Mesenchymal stem cell (in vitro differentiated cells and primary cell): ENCODE results near the gene MEIS2.

ENCODE experiments used
- DNase-seq: peaks from one replicate; pipeline ENCODE4 v3.0.0-alpha.2; 2013
- H2AFZ ChIP-seq: one replicate; pipeline ENCODE4 v1.6.1; 2013; ENCODE audit warnings: low read depth, mild to moderate bottlenecking, control low read depth, inconsistent platforms, low read length, moderate library complexity
- H2AK5ac ChIP-seq: 2 replicates; pipeline ENCODE4 v1.6.1; 2013; ENCODE audit warnings: low read length, moderate library complexity, mild to moderate bottlenecking, inconsistent platforms; ENCODE audit not compliant: severe bottlenecking
- H2BK120ac ChIP-seq: one replicate; pipeline ENCODE4 v1.6.1; 2013; ENCODE audit warnings: low read depth, mild to moderate bottlenecking, inconsistent platforms, low read length, moderate library complexity
- H2BK12ac ChIP-seq, 2 experiments: one replicate each; pipeline ENCODE4 v1.6.1; 2013; ENCODE audit warnings: inconsistent platforms in 2 of 2, low read length in 2 of 2, mild to moderate bottlenecking in 2 of 2, moderate library complexity in 2 of 2, control low read depth in 1 of 2
- H2BK15ac ChIP-seq: one replicate; pipeline ENCODE4 v1.6.1; 2013; ENCODE audit warnings: mild to moderate bottlenecking, low read depth, inconsistent platforms; ENCODE audit not compliant: poor library complexity, severe bottlenecking
- H2BK5ac ChIP-seq: 2 replicates; pipeline ENCODE4 v1.6.1; 2013; ENCODE audit warnings: low read depth, mild to moderate bottlenecking, low read length, control low read depth, inconsistent platforms; ENCODE audit not compliant: poor library complexity, severe bottlenecking
- H3K14ac ChIP-seq, 2 experiments: one replicate each; pipeline ENCODE4 v1.6.1; 2013; ENCODE audit warnings: inconsistent platforms in 2 of 2, low read length in 2 of 2, control low read depth in 1 of 2, mild to moderate bottlenecking in 1 of 2, moderate library complexity in 1 of 2
- H3K18ac ChIP-seq, 2 experiments: one replicate each; pipeline ENCODE4 v1.6.1; 2013; ENCODE audit warnings: inconsistent platforms in 2 of 2, low read length in 2 of 2, control low read depth in 1 of 2, low read depth in 1 of 2, mild to moderate bottlenecking in 1 of 2
- H3K23ac ChIP-seq, 2 experiments: one replicate each; pipeline ENCODE4 v1.6.1; 2013; ENCODE audit warnings: inconsistent platforms in 2 of 2, low read length in 2 of 2, mild to moderate bottlenecking in 2 of 2, moderate library complexity in 2 of 2, control low read depth in 1 of 2
- H3K27ac ChIP-seq: 2 replicates; pipeline ENCODE4 v1.5.1; 2013; ENCODE audit warnings: mild to moderate bottlenecking, moderate library complexity, low read length, control low read depth, inconsistent platforms; ENCODE audit not compliant: poor library complexity, severe bottlenecking
- H3K27me3 ChIP-seq, 2 experiments: 2 replicates each; pipeline versions ENCODE4 v1.6.1 to v1.7.0; 2013; ENCODE audit warnings: low read length in 2 of 2, mild to moderate bottlenecking in 2 of 2, moderate library complexity in 2 of 2, control low read depth in 1 of 2, inconsistent platforms in 1 of 2; ENCODE audit not compliant: control insufficient read depth in 1 of 2, insufficient read depth in 1 of 2
- H3K36me3 ChIP-seq, 2 experiments: 2 replicates each; pipeline versions ENCODE4 v1.6.1 to v1.7.0; 2013; ENCODE audit warnings: low read length in 2 of 2, control low read depth in 1 of 2, inconsistent platforms in 1 of 2, low read depth in 1 of 2, mild to moderate bottlenecking in 1 of 2; ENCODE audit not compliant: insufficient read depth in 2 of 2, control insufficient read depth in 1 of 2
- H3K4ac ChIP-seq, 2 experiments: one replicate each; pipeline ENCODE4 v1.6.1; 2013; ENCODE audit warnings: inconsistent platforms in 2 of 2, low read length in 2 of 2, mild to moderate bottlenecking in 2 of 2, moderate library complexity in 2 of 2, control low read depth in 1 of 2, low read depth in 1 of 2
- H3K4me1 ChIP-seq: 2 replicates; pipeline ENCODE4 v1.6.1; 2013; ENCODE audit warnings: low read depth, low read length, control low read depth; ENCODE audit not compliant: control insufficient read depth, insufficient read depth
- H3K4me2 ChIP-seq: 2 replicates; pipeline ENCODE4 v1.6.1; 2013; ENCODE audit warnings: low read length, mild to moderate bottlenecking, inconsistent platforms; ENCODE audit not compliant: poor library complexity, severe bottlenecking
- H3K4me3 ChIP-seq, 2 experiments: 2 replicates each; pipeline versions ENCODE4 v1.5.1 to v1.7.0; 2013; ENCODE audit warnings: low read length in 2 of 2, mild to moderate bottlenecking in 2 of 2, control low read depth in 1 of 2, low read depth in 1 of 2; ENCODE audit not compliant: insufficient read depth in 1 of 2
- H3K79me1 ChIP-seq: replicated peaks from 2 replicates; pipeline ENCODE4 v1.6.1; 2013; ENCODE audit warnings: mild to moderate bottlenecking, control low read depth, low read length, inconsistent platforms; ENCODE audit not compliant: poor library complexity, severe bottlenecking
- H3K9ac ChIP-seq: 2 replicates; pipeline ENCODE4 v1.7.0; 2013; ENCODE audit warnings: mild to moderate bottlenecking, low read length, moderate library complexity
- H3K9me3 ChIP-seq: 2 replicates; pipeline ENCODE4 v1.7.0; 2013; ENCODE audit warnings: mild to moderate bottlenecking, low read length; ENCODE audit not compliant: control insufficient read depth
- H4K8ac ChIP-seq: one replicate; pipeline ENCODE4 v1.6.1; 2013; ENCODE audit warnings: inconsistent platforms, mild to moderate bottlenecking, low read length, moderate library complexity
- H4K91ac ChIP-seq: one replicate; pipeline ENCODE4 v1.6.1; 2013; ENCODE audit warnings: mild to moderate bottlenecking, low read length, inconsistent platforms
- WGBS: methylation state at CpG from one replicate; pipeline ENCODE4 v1.1.7; 2013; ENCODE audit warnings: mixed read lengths; 5-methylcytosine and 5-hydroxymethylcytosine counted together

Gene MEIS2

DNA sequence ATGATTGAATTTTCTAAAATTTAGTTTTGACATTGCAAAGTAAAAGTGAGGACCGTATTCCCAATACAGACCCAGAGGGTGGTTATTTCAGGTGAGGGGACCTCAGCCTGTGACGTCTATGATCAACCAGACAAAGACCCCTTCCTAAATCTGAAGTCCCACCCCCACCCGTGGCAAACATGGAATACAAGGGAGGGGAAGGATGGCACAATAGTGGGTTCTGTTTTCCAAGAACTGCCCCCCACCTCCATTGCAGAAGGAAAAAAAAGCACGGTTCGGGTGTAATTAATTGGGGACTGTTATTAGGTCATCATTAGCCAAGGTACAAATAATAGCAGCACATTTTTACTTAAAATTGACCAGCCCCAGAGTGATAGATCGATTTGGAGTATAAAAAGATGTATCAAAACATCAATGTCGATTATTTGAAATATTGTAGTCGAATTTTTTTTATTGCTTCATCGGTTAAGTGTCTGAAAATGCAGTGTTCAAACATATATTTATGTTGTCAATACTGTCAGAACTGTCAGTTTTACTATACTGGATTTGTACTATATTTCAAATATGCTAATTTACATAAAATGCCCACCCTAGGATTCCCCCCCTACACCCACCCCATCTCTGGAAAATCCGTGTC, 7.5 kb upstream of the MEIS2 start:
- Histone ChIP-seq H3K79me1 (peaks cover 11% of the 10 kb centered on the region), H3K4me1 (peaks cover 13% of the 10 kb centered on the region), H3K23ac (no peak overlapping the region), H3K4me2 (no peak overlapping the region), H4K8ac (no peak overlapping the region), H3K27ac (no peak overlapping the region), H3K18ac (no peak overlapping the region), H3K14ac (no peak overlapping the region), H3K4me3 (peak overlapping the region in 1 of 2 experiments; percentile 49), H3K36me3 (no peaks in the 10 kb centered on the region), H3K4ac (no peak overlapping the region), H3K27me3 (peaks cover 0 to 81% of the 10 kb centered on the region in 2 experiments), H3K9ac (peak overlapping the region; percentile 88), H2BK5ac (no peak overlapping the region), H2BK12ac (peak overlapping the region in 1 of 2 experiments; percentile 21), H3K9me3 (no peaks in the 10 kb centered on the region), H2BK120ac (no peak overlapping the region), H2AK5ac (no peak overlapping the region), H4K91ac (no peak overlapping the region), H2AFZ (no peak overlapping the region), H2BK15ac (no peak overlapping the region)
- WGBS = 60% methylated on average over 6 of the region's 10 CpGs
- no peak for DNase-seq

DNA sequence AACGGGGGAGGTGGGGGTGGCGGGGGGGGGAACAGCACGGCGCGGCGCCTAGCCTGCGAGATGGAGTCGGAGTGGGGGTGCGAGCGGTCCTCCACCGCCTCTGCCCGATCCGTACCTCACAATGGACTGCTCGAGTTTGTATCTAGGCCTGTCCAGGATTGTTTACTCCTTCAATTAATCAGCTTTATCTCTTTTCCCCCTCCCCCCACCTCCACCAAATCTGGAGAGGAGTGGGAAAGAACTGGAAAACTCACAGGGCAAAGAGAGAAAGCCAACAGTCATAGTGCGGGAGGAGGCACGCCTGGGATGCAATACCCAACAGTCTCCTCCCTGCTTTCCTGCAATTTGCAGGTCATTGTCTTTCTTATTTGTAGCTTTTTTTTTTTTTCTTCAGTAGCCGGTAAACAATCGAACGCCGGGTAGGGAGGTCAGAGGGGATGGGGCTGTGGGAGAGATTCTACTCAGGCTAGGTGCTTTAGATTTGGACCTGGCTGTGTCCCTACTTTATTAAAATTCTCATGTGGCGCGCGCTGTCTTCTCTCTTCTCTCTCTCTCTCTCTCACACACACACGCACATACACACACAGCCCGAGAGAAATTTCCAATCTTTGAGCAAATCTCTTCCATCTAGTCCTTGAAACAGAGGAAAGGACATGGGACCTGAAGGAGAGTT, 6.9 kb upstream of the MEIS2 start:
- Histone ChIP-seq H2BK120ac (peak overlapping the region; percentile 39), H3K4me1 (peaks cover 16% of the 10 kb centered on the region), H3K27ac (no peak overlapping the region), H4K8ac (no peak overlapping the region), H3K4me2 (no peak overlapping the region), H2BK15ac (no peak overlapping the region), H4K91ac (no peak overlapping the region), H3K36me3 (no peaks in the 10 kb centered on the region), H2BK5ac (no peak overlapping the region), H3K4ac (no peak overlapping the region), H2AK5ac (no peak overlapping the region), H2BK12ac (no peak overlapping the region), H3K9me3 (no peaks in the 10 kb centered on the region), H3K23ac (no peak overlapping the region), H2AFZ (no peak overlapping the region), H3K14ac (no peak overlapping the region), H3K9ac (peak overlapping the region; percentile 99), H3K4me3 (peak overlapping the region in 1 of 2 experiments; percentile 49), H3K79me1 (peaks cover 14% of the 10 kb centered on the region), H3K27me3 (peaks cover 0 to 85% of the 10 kb centered on the region in 2 experiments), H3K18ac (peak overlapping the region in 1 of 2 experiments; percentile 37)
- 33% methylated on average over 1 of the region's 25 CpGs for WGBS
- DNase-seq = peak; percentile 47

DNA sequence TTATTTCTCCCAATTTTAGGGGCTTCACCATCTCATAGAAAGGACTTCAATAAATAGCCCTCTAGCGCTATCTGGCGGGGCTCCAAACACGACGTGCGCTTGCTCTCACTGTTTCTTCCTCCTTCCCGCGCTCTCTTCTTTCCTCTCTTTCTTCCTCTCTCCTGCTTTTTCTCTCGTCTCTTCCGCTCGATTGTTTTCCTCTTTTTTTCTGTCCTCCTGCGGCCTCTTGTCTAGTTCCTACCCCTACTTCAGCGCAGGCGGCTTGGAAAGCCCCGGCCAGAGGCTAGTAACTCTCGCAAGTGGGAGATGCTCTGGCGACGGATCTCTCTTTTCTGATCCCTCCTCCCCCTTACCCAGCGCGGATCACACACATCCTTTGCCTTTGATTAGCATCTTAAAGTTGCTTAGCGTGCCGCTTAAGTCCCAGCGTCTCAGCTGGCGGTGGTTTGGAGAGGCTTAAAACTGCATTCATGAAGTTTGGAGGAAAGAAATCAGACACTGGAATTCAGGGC, 6.2 kb upstream of the MEIS2 start:
- peaks cover 14% of the 10 kb centered on the region for H3K79me1 ChIP-seq
- under 1% methylated on average over 23 of the region's 23 CpGs for WGBS

DNA sequence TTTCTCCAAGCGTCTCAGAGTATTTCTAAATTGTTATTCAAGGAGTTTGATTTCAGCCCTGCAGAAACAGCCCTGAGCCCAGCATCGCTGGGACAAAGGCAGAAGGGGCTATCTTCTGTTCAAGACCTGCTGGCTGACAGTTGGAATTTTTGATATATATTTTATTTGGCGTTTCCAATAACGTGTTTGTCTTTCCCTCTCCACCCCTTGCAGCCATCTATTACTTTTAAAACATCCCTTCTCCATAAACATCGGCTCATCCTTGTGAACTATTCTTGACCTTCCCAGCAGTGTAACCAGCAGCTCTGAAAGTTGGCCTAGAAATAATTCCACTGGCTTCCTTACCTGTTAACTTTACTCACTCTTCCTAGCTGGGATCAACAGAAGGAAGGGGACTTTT, 5.5 kb upstream of the MEIS2 start:
- Histone ChIP-seq H3K4ac (no peak overlapping the region), H3K14ac (no peak overlapping the region), H3K27ac (no peak overlapping the region), H3K27me3 (peaks cover 0 to 76% of the 10 kb centered on the region in 2 experiments), H3K4me1 (peaks cover 13% of the 10 kb centered on the region), H3K4me3 (peak overlapping the region in 1 of 2 experiments; percentile 66), H3K79me1 (peaks cover 14% of the 10 kb centered on the region), H3K36me3 (no peaks in the 10 kb centered on the region), H2BK15ac (no peak overlapping the region), H3K23ac (no peak overlapping the region), H2BK5ac (no peak overlapping the region), H2AFZ (no peak overlapping the region), H3K9ac (peak overlapping the region; percentile 99), H3K9me3 (no peaks in the 10 kb centered on the region), H4K91ac (no peak overlapping the region), H3K4me2 (no peak overlapping the region), H2BK120ac (no peak overlapping the region), H2BK12ac (no peak overlapping the region), H3K18ac (no peak overlapping the region), H2AK5ac (no peak overlapping the region), H4K8ac (no peak overlapping the region)
- DNase-seq = no peak
- WGBS = 20% methylated on average over 5 of the region's 5 CpGs

More for the DNA sequence above, 6.2 kb upstream of the MEIS2 start:
- Histone ChIP-seq H3K9ac (peak overlapping the region; percentile 99), H3K4me2 (peak overlapping the region; percentile 47), H2AFZ (no peak overlapping the region), H3K27ac (no peak overlapping the region), H3K14ac (peak overlapping the region in 1 of 2 experiments; percentile 59), H3K4me3 (peak overlapping the region in 1 of 2 experiments; percentile 66), H3K23ac (no peak overlapping the region), H2BK5ac (no peak overlapping the region), H3K18ac (peak overlapping the region in 1 of 2 experiments; percentile 49), H3K4me1 (peaks cover 16% of the 10 kb centered on the region), H3K4ac (peak overlapping the region in 1 of 2 experiments; percentile 82), H3K27me3 (peaks cover 0 to 83% of the 10 kb centered on the region in 2 experiments), H3K9me3 (no peaks in the 10 kb centered on the region), H2BK120ac (peak overlapping the region; percentile 39), H4K8ac (no peak overlapping the region), H3K36me3 (no peaks in the 10 kb centered on the region), H2BK15ac (no peak overlapping the region), H2BK12ac (peak overlapping the region in 1 of 2 experiments; percentile 95), H4K91ac (no peak overlapping the region), H2AK5ac (no peak overlapping the region)
- DNase-seq = peak; percentile 68
